Stimulated activated CD4-positive, alpha-beta T cell treated with anti-CD3 and anti-CD28 coated beads, Interleukin-2, amount 100 ng/mL, for 4 hours (primary cell): ENCODE measurements around the gene GDF7.

ENCODE experiments used
- DNase-seq: peaks from one replicate; pipeline ENCODE4 v3.0.0-alpha.2; 2020; ENCODE audit warnings: low read depth

GDF7 gene

DNA sequence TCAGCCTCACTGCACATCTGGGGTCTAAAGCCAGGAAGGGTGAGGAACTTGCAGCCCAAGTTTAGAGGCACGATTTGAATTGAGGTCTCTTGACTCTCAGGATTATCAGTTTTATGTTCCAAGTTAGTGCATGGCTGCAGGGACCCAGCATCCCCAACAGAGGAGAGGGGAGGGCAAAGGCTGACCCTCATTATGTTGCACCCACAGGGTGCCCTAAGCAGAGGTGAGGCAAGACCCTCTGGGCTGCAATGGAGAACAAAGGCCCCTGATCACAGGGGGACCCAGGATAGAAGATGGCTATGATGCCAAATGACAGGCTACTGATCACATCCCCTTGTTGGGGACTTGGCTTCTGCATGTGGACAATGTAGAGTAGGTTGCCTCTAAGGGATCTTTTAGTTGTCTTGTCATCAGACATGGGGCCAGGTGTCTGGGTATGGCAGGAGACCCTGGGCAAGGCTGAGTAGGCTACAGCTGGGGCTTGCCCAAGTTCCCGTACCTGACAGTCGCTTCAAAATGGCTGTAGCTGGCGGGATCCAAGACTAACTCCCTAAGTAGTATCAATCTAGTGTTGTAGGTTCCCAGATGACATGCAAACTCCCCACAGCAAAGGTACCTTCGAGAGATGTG, 4.5 kb upstream of the GDF7 start:
- no peak for DNase-seq

- no peak for DNase-seq
These were observed 3.5 kb upstream of the GDF7 start for GRCh38 chr2:20663196-20664070.

DNA sequence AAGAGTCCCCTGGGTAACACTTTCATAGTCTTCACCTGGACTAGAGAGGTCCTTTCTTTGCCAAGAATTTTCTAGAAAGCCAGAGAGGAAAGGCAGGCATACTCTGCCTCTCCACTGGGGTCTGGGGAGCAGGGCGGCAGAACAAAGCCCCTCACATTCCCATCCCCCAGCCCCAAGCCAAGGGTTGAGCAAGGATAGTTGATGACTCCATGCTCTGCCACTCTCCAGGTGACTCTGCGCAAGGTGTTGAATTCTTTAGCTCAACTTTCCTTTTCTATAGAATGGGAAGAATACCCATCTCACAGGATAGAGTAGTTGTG, 2.9 kb upstream of the GDF7 start:
- no peak for DNase-seq

GRCh38 chr2:20664431-20665242, 2.3 kb upstream of the GDF7 start:
- no peak for DNase-seq

DNA sequence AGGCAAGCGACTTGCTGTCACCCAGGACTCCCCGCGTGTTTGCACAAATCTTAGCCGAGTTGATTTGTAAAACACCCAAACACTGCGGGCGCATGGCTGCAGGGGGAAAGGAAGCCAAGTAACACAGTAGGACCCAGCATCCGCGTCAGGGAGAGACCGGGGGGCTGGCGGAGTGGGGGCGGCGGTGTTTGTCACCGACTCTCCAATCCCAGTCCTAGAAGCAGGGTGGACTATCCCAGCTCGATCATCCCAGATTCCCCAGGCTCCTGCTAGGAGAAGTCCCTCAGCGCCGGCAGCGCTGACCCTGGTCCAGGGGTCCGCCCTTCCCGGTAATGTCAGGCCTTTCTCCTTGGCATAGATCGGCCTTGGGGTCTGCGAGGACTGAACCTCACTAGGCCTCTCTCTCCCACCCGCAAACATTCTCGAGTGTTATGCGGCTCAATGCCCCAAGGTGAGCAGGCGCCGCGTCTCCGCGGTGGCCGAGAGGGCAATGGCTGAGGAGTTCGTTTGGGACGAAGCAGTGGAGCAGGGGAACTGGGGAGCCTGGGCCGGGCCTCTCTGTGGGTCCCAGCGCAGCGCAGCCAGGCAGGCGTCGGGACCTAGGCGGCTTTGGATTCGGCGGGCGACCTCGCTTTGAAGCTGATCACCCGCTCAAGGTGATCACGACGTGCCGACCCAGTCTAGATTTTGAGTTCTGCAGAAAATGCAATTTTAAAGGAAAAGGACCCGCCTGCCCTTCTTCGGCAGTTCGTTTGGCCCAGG, 1.5 kb upstream of the GDF7 start:
- DNase-seq: no peak

DNA sequence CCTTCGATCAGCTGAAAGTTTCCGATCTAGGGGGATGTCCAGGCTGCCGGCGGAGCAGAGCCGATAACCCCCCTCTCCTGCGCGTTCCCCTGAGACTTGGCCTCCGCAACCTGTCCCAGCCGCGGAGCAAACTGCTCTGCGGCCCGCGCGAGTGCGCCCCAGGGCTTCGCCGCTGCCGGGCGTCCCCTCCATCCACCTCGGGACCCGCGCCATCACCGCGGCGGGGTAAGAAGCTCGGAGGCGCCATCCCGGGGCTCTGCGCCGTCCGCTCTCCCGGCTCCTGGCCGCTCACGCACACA, 990 bp upstream of the GDF7 start:
- no peak for DNase-seq

- DNase-seq: no peak
These were observed 197 bp downstream of the GDF7 start for GRCh38 chr2:20667151-20667530.

GRCh38 chr2:20667531-20668401, 822 bp downstream of the GDF7 start:
- no peak for DNase-seq

- no peak for DNase-seq
These were observed 1.5 kb downstream of the GDF7 start for GRCh38 chr2:20668451-20668850.

DNA sequence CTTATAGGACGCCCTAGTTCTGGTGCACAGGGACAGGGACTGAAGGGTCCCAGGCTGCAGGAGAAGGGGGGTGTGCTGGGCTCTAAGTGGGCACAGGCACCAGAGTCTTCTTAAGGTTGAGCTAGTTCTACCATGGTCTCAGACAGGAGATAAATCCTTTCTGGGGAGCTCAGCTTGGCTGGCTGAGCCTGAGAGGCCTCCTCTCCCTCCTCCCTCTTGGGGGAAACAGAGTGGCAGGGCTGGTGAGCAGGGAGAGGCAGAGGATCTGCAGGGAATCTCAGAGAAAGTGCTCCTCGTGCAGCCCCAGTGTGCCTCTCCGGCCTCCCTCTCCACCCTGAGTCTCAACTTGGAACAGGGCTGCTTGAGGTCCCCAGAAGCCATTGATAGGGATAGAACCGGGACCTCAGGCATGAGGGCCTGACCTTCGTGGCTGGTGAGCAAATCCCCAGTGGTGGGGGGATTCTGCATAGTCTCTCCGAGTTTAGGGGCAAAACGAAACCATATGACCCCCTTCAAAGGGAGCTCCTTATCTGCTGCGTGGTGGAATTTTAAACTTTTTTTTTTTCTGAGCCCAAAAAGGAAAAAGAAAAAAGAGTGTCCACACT, 2.0 kb downstream of the GDF7 start:
- no peak for DNase-seq

- no peak for DNase-seq
These were observed 2.8 kb downstream of the GDF7 start for GRCh38 chr2:20669562-20670314.

GRCh38 chr2:20670315-20671035, 3.5 kb downstream of the GDF7 start:
- DNase-seq: no peak

DNA sequence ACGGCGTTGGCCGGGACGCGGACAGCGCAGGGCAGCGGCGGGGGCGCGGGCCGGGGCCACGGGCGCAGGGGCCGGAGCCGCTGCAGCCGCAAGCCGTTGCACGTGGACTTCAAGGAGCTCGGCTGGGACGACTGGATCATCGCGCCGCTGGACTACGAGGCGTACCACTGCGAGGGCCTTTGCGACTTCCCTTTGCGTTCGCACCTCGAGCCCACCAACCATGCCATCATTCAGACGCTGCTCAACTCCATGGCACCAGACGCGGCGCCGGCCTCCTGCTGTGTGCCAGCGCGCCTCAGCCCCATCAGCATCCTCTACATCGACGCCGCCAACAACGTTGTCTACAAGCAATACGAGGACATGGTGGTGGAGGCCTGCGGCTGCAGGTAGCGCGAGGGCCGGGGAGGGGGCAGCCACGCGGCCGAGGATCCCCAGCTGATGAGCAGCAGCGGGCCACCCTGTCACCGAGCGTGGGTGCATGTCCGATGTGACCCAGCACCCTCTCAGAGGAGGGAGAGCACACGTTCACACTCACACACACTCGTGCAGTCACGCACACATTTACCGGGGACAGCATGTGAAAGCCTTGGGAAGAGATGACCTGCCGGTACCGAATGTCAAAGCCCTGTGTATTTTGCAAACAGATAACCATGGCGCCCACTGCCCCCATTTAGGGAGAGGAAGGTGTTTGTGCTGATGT, 4.2 kb downstream of the GDF7 start:
- no peak for DNase-seq

DNA sequence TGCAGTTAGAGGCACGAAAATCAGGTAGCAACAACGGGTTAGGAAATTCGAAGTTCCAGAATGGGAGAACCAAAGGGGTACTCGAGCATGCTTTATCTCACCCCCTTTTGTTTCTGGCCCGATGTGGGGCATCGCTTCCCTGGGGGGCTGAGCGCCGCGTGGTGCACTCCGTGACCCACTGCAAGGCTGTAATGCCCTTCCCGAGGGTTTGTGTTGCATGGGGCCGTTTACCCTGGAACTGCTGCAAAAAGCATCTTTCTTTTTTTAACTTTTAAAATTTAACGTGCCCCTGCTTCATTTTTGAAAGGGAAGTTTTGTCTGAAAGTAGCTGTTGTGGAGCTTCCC, 4.8 kb downstream of the GDF7 start:
- no peak for DNase-seq

DNA sequence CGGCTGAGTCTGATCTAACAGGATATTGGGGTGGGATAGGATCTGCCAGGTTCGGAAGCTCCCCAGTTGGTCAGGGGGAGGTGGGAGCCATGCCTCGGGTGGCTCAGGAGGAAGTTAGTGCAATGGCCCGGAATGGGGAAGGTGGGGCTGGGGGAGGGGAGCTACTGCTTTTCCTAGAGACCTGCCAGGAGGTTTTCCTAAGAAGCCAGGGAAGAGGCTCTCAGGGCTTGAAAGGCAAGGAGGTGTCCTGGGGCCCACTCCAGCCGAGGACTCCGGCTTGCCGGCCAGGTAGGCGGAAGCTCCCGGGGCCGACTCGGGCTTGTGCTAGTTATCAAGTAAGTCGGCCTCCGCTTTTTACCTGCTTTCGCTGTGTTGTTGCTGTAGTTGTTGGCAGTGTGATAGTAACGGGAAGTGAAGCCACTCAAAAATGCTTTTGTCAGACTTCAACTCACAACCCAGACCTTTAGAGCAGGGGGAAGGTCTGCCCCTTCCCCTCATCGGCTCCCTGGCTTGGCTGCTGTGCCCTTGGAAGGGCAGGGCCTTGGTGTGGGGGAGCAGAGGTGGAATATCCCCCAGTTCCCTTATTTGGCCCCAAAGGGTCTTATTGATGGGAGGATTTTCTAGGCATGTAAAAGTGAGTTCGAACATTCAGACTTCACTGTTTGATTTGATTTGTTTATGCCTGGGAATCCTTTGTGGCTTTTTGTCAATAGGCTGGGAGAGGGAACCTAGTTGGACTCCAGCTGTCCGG, 5.4 kb downstream of the GDF7 start:
- no peak for DNase-seq

GRCh38 chr2:20673686-20674308, 6.9 kb downstream of the GDF7 start:
- no peak for DNase-seq

GRCh38 chr2:20674309-20674965, 7.5 kb downstream of the GDF7 start:
- DNase-seq: no peak
